T-cell (primary cell): ENCODE results near the gene BACE2. TPM values are rescaled to one million over a fixed set of nuclear protein-coding genes. Genes with fewer than 3 reads are reported as not detected.

Experiments used
- ATAC-seq, 4 experiments: fragments of 200-7000 bp in 3 of 4; fragments of 150-1000 bp in 1 of 4; cut with Tn5 transposase; replicated peaks in 1 of 4; 1 replicate in 3 of 4; 2 replicates in 1 of 4; pipeline ENCODE4 v1.10.0; 2021; ENCODE audit warnings: moderate library complexity in 3 of 4, mild to moderate bottlenecking in 2 of 4, moderate number of reproducible peaks in 1 of 4
- CTCF ChIA-PET, 2 donors: fragments of 300-600 bp; sonication (Branson Sonifier 250); formaldehyde crosslinking; loops; one replicate each; lab custom pipeline; 2022; ENCODE audit warnings: antibody characterized with exemption in 2 of 2; lab: Charles Lee
- POLR2A ChIA-PET, 2 donors: fragments of 300-600 bp; sonication (Branson Sonifier 250); formaldehyde crosslinking; loops; one replicate each; lab custom pipeline; 2022; ENCODE audit warnings: antibody characterized with exemption in 2 of 2; lab: Charles Lee
- DNase-seq, 35 experiments: peaks; one replicate each; pipeline versions ENCODE4 v3.0.0 to v3.0.0-alpha.2; 2013 to 2023
- H3K27ac ChIP-seq: one replicate; pipeline ENCODE4 v1.5.1; 2013; ENCODE audit warnings: low read length
- H3K27me3 ChIP-seq, 2 experiments: replicated peaks in 1 of 2; 1 replicate in 1 of 2; 2 replicates in 1 of 2; pipeline versions ENCODE4 v1.6.1 to v1.7.0; 2013; ENCODE audit warnings: low read length in 1 of 2, mixed read lengths in 1 of 2; ENCODE audit not compliant: control insufficient read depth in 2 of 2, insufficient read depth in 2 of 2; ENCODE audit errors: extremely low read depth in 1 of 2
- H3K36me3 ChIP-seq, 2 donors: 1 replicate in 1 of 2; 2 replicates in 1 of 2; pipeline versions ENCODE4 v1.6.1 to v1.7.0; 2013; ENCODE audit warnings: low read length in 1 of 2; ENCODE audit not compliant: control insufficient read depth in 2 of 2, insufficient read depth in 1 of 2; ENCODE audit errors: extremely low read depth in 1 of 2
- H3K4me1 ChIP-seq, 2 experiments: 1 replicate in 1 of 2; 2 replicates in 1 of 2; pipeline versions ENCODE4 v1.6.1 to v1.7.0; 2013; ENCODE audit warnings: low read length in 2 of 2, mixed read lengths in 1 of 2; ENCODE audit not compliant: insufficient read depth in 2 of 2, control insufficient read depth in 1 of 2; ENCODE audit errors: extremely low read depth in 1 of 2
- H3K4me3 ChIP-seq, 2 donors: 1 replicate in 1 of 2; 2 replicates in 1 of 2; pipeline versions ENCODE4 v1.5.1 to v1.7.0; 2013; ENCODE audit warnings: mild to moderate bottlenecking in 2 of 2, low read length in 1 of 2, moderate library complexity in 1 of 2; ENCODE audit not compliant: control insufficient read depth in 1 of 2; ENCODE audit errors: extremely low read depth in 1 of 2
- H3K9me3 ChIP-seq: 2 replicates; pipeline ENCODE4 v1.7.0; 2013
- H3K27ac Mint-ChIP-seq, 2 donors: one replicate each; pipeline ENCODE4 v1.8.0; 2020 to 2021; ENCODE audit warnings: mild to moderate bottlenecking in 2 of 2, mixed read lengths in 2 of 2
- H3K27me3 Mint-ChIP-seq, 2 donors: one replicate each; pipeline ENCODE4 v1.8.0; 2021 to 2022; ENCODE audit warnings: mixed read lengths in 2 of 2
- H3K36me3 Mint-ChIP-seq: one replicate; pipeline ENCODE4 v1.8.0; 2021; ENCODE audit warnings: mixed read lengths
- H3K4me1 Mint-ChIP-seq, 3 donors: one replicate each; pipeline ENCODE4 v1.8.0; 2020 to 2022; ENCODE audit warnings: mixed read lengths in 3 of 3, mild to moderate bottlenecking in 1 of 3
- H3K4me3 Mint-ChIP-seq, 3 donors: one replicate each; pipeline ENCODE4 v1.8.0; 2020 to 2022; ENCODE audit warnings: mild to moderate bottlenecking in 3 of 3, mixed read lengths in 3 of 3, moderate library complexity in 3 of 3
- H3K9me3 Mint-ChIP-seq, 3 donors: one replicate each; pipeline ENCODE4 v1.8.0; 2020 to 2022; ENCODE audit warnings: mixed read lengths in 3 of 3
- WGBS: methylation state at CpG from one replicate; pipeline ENCODE4 v1.1.5; 2013; ENCODE audit warnings: missing lambda C conversion rate; ENCODE audit not compliant: insufficient coverage; 5-methylcytosine and 5-hydroxymethylcytosine counted together
- total RNA-seq, 35 experiments: library from RNA in 6 of 35; stranded (reverse) in 6 of 35; fragments of 120-200 nt in 1 of 35; gene quantifications; one replicate each; pipeline versions ENCODE4 v1.2.1 to v1.2.4 and lab custom pipeline; 2013 to 2026

Gene BACE2
- total RNA-seq, 5 donors from 2014 or later (not counting 1 experiment from before 2014, with no cell fraction given), result 0.30 to 1.1 (median 0.68) TPM

DNA sequence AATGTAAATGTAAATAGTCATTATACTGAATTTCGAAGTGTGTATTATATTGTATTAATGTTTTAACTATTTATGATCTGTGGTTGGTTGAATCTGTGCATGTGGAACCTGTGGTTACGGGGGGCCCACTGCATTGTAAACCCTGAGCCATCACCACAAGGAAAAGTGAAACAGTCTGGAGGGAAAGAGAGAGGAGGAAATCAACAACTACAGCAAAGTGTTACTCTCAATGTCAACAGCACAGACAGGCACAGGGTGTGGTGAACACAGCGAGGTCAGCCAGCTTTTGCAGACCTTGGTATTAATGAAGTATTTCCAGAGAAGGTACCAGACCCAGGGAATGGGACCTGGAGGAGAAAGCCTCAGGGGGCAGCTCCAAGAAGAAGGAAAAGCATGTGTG lies 37.1 kb upstream of the BACE2 start:
- Histone ChIP-seq H3K4me1 (no peaks in the 10 kb centered on the region), H3K27me3 (peaks cover 0 to 3% of the 10 kb centered on the region in 2 experiments), H3K27ac (no peak overlapping the region), H3K4me3 (no peak overlapping the region), H3K36me3 (no peaks in the 10 kb centered on the region), H3K9me3 (no peaks in the 10 kb centered on the region)
- no peak for ATAC-seq
- ChIA-PET CTCF (no interaction called here), POLR2A (no interaction called here)
- no peak for DNase-seq
- Mint-ChIP-seq H3K27me3 (peaks cover 10 to 17% of the 10 kb centered on the region in 2 donors), H3K9me3 (peaks cover 5 to 8% (median 7%) of the 10 kb centered on the region in 3 donors), H3K36me3 (no peaks in the 10 kb centered on the region), H3K4me3 (no peak overlapping the region), H3K4me1 (no peaks in the 10 kb centered on the region), H3K27ac (no peak overlapping the region)
- no CpG with 5 or more reads among the region's 3 CpGs for WGBS

DNA sequence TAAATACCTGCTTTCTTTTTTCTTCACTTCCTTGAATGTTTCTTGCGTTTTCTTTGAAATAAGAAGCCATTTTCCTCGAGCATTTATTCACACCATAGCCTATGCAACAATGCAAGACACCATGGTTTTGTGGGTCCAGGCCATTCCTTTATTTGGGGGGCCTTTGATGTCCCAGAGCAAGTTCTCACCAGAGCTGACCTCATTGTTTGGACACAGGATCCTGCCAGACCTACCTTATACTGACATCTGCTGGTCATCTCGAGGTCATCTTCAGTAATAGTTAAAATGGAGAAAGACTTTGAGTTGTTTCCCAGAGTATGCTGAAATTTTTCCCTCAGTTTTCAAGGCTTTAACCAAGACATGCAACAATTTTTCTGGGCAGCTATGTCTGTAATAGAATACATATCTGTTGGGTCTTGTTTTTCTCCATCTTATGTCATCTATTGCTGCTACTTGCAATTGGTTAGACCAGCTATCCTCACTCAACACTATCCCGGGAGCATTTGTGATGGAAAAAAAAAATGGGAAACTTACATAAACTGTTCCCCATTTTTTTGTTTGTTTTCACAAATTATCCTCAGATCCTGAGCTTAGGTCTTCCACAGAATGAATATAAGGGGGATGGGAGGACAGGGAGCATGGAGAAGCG lies 34.0 kb upstream of the BACE2 start:
- Mint-ChIP-seq H3K4me1 (no peaks in the 10 kb centered on the region), H3K27me3 (peaks cover 8 to 11% of the 10 kb centered on the region in 2 donors), H3K36me3 (no peaks in the 10 kb centered on the region), H3K4me3 (no peak overlapping the region), H3K27ac (no peak overlapping the region), H3K9me3 (peaks cover 4 to 5% (median 5%) of the 10 kb centered on the region in 3 donors)
- CTCF ChIA-PET, result no interaction called here
- Histone ChIP-seq H3K4me1 (no peaks in the 10 kb centered on the region), H3K9me3 (no peaks in the 10 kb centered on the region), H3K4me3 (no peak overlapping the region), H3K27me3 (peaks cover 0 to 12% of the 10 kb centered on the region in 2 experiments), H3K27ac (no peak overlapping the region), H3K36me3 (no peaks in the 10 kb centered on the region)
- ATAC-seq, result no peak
- peak in 1 of 35 experiments; percentile 5 for DNase-seq
- POLR2A ChIA-PET, result no interaction called here
- 69% methylated on average over 2 of the region's 5 CpGs for WGBS

GRCh38 chr21:41135746-41136145 lies 32.2 kb upstream of the BACE2 start:
- H3K27ac ChIP-seq, result no peak overlapping the region
- DNase-seq, result no peak
- no peaks in the 10 kb centered on the region for H3K4me1 ChIP-seq
- H3K27me3 ChIP-seq, result peaks cover 0 to 17% of the 10 kb centered on the region in 2 experiments
- no peak for ATAC-seq
- no peaks in the 10 kb centered on the region for H3K9me3 ChIP-seq
- H3K36me3 ChIP-seq, result no peaks in the 10 kb centered on the region
- CTCF ChIA-PET, result no interaction called here
- POLR2A ChIA-PET, result no interaction called here
- H3K36me3 Mint-ChIP-seq, result no peaks in the 10 kb centered on the region
- H3K4me3 Mint-ChIP-seq, result no peak overlapping the region
- WGBS, result 80% methylated on average over 2 of the region's 7 CpGs
- H3K9me3 Mint-ChIP-seq, result no peaks in the 10 kb centered on the region
- peaks cover 5 to 7% of the 10 kb centered on the region in 2 donors for H3K27me3 Mint-ChIP-seq
- no peak overlapping the region for H3K27ac Mint-ChIP-seq
- no peak overlapping the region for H3K4me3 ChIP-seq
- H3K4me1 Mint-ChIP-seq, result no peaks in the 10 kb centered on the region

DNA sequence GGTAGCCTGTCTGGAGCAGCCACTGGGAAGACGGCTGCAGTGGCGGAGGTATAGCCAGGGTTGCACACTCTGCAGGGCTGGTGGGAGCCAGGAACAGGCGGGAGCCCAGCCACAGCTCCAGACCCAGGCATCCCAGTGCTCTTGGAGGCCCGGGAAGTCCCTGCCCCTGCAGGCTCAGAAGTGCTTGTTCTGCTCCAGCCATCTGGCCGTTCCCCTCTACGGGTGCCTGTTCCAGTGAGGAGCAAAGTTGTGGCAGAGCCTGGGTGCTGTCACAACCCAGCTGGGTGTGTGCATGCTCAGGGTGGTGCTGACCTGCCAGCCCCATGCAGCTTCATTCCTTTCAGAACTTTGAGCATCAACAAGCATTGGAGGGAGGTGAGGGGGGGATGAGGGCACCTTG lies 31.7 kb upstream of the BACE2 start:
- WGBS, result 90% methylated on average over 6 of the region's 6 CpGs
- Histone ChIP-seq H3K4me1 (no peaks in the 10 kb centered on the region), H3K36me3 (no peaks in the 10 kb centered on the region), H3K27ac (no peak overlapping the region), H3K27me3 (peaks cover 0 to 17% of the 10 kb centered on the region in 2 experiments), H3K4me3 (no peak overlapping the region), H3K9me3 (no peaks in the 10 kb centered on the region)
- H3K4me1 Mint-ChIP-seq, result no peaks in the 10 kb centered on the region
- DNase-seq, result no peak
- POLR2A ChIA-PET, result no interaction called here
- no peak overlapping the region for H3K27ac Mint-ChIP-seq
- peaks cover 5 to 7% of the 10 kb centered on the region in 2 donors for H3K27me3 Mint-ChIP-seq
- CTCF ChIA-PET, result interaction anchor here in 1 of 2 donors (0.6 kb wide), 1 partner anchor 29 kb away, joined by 5 read pairs; no protein-coding TSS in a partner anchor
- ATAC-seq, result no peak
- H3K9me3 Mint-ChIP-seq, result no peaks in the 10 kb centered on the region
- no peak overlapping the region for H3K4me3 Mint-ChIP-seq
- H3K36me3 Mint-ChIP-seq, result no peaks in the 10 kb centered on the region

GRCh38 chr21:41137401-41137800 lies 30.6 kb upstream of the BACE2 start:
- POLR2A ChIA-PET, result no interaction called here

DNA sequence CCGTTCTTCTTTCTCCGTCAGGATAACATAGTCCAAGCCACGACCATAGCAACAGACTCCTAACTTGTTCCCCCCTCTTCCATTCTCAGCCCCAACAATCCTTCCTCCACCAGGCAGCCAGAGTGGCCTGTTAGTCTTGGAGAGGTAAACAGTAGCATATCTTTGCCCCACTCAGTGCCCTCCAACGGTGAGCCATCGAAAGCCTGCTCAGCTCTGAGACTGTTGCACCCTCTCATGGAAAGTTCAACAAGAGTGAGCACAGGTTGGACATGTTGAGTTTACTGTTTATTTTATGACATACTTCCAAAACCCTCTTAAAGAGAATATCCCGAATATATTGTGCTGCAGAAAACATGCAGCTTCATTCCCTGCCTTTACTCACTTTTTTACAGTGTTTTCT lies 30.1 kb upstream of the BACE2 start:
- Mint-ChIP-seq H3K27me3 (peaks cover 8 to 17% of the 10 kb centered on the region in 2 donors), H3K4me1 (no peaks in the 10 kb centered on the region), H3K9me3 (no peaks in the 10 kb centered on the region), H3K4me3 (no peak overlapping the region), H3K36me3 (no peaks in the 10 kb centered on the region), H3K27ac (no peak overlapping the region)
- ATAC-seq (no peak), DNase-seq (no peak)
- CTCF ChIA-PET, result no interaction called here
- POLR2A ChIA-PET, result no interaction called here
- H3K36me3 ChIP-seq, result no peaks in the 10 kb centered on the region
- 100% methylated on average over 1 of the region's 6 CpGs for WGBS
- H3K4me1 ChIP-seq, result no peaks in the 10 kb centered on the region
- H3K9me3 ChIP-seq, result no peaks in the 10 kb centered on the region
- H3K27ac ChIP-seq, result no peak overlapping the region
- H3K4me3 ChIP-seq, result no peak overlapping the region
- peaks cover 0 to 19% of the 10 kb centered on the region in 2 experiments for H3K27me3 ChIP-seq

More at GRCh38 chr21:41137401-41137800, 30.6 kb upstream of the BACE2 start:
- Histone ChIP-seq H3K36me3 (no peaks in the 10 kb centered on the region), H3K27me3 (peaks cover 0 to 17% of the 10 kb centered on the region in 2 experiments), H3K4me3 (no peak overlapping the region), H3K4me1 (no peaks in the 10 kb centered on the region), H3K9me3 (no peaks in the 10 kb centered on the region), H3K27ac (no peak overlapping the region)
- 50% methylated on average over 8 of the region's 8 CpGs for WGBS
- Mint-ChIP-seq H3K9me3 (no peaks in the 10 kb centered on the region), H3K4me3 (no peak overlapping the region), H3K27ac (no peak overlapping the region), H3K4me1 (no peaks in the 10 kb centered on the region), H3K27me3 (peaks cover 5 to 15% of the 10 kb centered on the region in 2 donors), H3K36me3 (no peaks in the 10 kb centered on the region)
- CTCF ChIA-PET, result no interaction called here
- ATAC-seq, result no peak
- no peak for DNase-seq
